Measurements from ENCODE around the gene ANTXR1.

The ANTXR1 gene

GRCh38 chr2:69291721-69292120 is 278.7 kb downstream of the ANTXR1 start:
- no peak for DNase-seq

- DNase-seq: no peak
Observed at GRCh38 chr2:69292256-69292655, 279.3 kb downstream of the ANTXR1 start.

- DNase-seq: no peak
Observed at GRCh38 chr2:69296421-69296820, 283.4 kb downstream of the ANTXR1 start.

- DNase-seq: no peak
Observed at GRCh38 chr2:69297216-69297615, 284.2 kb downstream of the ANTXR1 start.

- DNase-seq: peak; percentile 67
Observed at GRCh38 chr2:69298261-69298660, 285.3 kb downstream of the ANTXR1 start.

GRCh38 chr2:69298862-69299261 is 285.9 kb downstream of the ANTXR1 start:
- peak; percentile 39 for DNase-seq

All from T1000 (cell line).